Measurements from ENCODE around the gene CDC42SE2. TPM values are rescaled to one million over a fixed set of nuclear protein-coding genes. Genes with fewer than 3 reads are reported as not detected.

CDC42SE2 gene
- total RNA-seq, 2 donors from 2014 or later, result 74.2 to 110 TPM

DNA sequence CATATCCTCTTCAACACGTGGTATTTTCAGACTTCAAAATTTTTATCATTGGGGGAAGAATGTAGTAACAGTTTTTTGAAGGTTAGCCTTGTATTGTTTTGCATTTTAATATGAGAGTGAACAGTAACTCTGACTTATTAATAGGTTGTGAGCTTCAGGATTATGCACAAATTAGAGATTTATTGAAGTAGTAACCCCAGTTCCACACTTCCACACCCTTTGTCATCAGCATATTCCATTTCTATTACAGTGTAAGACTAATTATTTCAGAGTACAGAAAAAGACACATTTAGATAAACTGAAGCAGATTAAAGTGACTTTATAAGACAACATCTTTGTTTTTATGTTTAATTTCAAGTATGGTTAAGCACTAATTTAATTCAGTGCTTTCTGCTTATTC lies 105.7 kb downstream of the CDC42SE2 start:
- intact Hi-C loops (cut with DNase I), result no loop called here
- Histone ChIP-seq H3K4me1 (no peaks in the 10 kb centered on the region), H3K9ac (ENCODE audit: low read depth in 2 of 2, low read length in 2 of 2) (no peak overlapping the region), H3K36me3 (no peaks in the 10 kb centered on the region), H3K4me3 (no peak overlapping the region), H3K27ac (no peak overlapping the region), H3K9me3 (no peaks in the 10 kb centered on the region), H3K27me3 (no peaks in the 10 kb centered on the region)
- TF ChIP-seq, protein P1, sequence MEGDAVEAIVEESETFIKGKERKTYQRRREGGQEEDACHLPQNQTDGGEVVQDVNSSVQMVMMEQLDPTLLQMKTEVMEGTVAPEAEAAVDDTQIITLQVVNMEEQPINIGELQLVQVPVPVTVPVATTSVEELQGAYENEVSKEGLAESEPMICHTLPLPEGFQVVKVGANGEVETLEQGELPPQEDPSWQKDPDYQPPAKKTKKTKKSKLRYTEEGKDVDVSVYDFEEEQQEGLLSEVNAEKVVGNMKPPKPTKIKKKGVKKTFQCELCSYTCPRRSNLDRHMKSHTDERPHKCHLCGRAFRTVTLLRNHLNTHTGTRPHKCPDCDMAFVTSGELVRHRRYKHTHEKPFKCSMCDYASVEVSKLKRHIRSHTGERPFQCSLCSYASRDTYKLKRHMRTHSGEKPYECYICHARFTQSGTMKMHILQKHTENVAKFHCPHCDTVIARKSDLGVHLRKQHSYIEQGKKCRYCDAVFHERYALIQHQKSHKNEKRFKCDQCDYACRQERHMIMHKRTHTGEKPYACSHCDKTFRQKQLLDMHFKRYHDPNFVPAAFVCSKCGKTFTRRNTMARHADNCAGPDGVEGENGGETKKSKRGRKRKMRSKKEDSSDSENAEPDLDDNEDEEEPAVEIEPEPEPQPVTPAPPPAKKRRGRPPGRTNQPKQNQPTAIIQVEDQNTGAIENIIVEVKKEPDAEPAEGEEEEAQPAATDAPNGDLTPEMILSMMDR (IDR thresholded peaks at IDR 0.05), result no peak
- DNase-seq, result no peak

DNA sequence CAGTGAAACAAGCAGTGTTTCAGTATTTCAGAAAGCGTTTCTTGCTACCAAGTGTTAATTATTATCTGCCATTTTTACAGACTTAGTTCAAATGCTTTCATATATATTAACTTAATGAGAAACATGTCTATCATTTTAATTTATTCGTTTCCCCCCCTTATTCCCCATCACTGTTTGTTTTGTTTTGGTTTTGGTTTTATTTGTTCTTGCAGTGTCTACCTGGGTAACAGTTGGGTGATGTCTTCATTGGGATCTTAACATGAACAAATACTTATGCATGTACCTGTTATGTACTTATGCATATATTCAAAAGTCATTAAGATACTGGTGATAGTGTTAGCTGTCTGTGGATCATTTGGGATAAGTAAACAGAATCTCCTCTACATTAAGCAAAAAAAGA lies 108.0 kb downstream of the CDC42SE2 start:
- Histone ChIP-seq H3K4me1 (no peaks in the 10 kb centered on the region), H3K4me3 (no peak overlapping the region), H3K9me3 (no peaks in the 10 kb centered on the region), H3K27ac (no peak overlapping the region), H3K27me3 (no peaks in the 10 kb centered on the region), H3K36me3 (no peaks in the 10 kb centered on the region), H3K9ac (ENCODE audit: low read depth in 2 of 2, low read length in 2 of 2) (no peak overlapping the region)
- intact Hi-C loops (cut with DNase I), result no loop called here
- DNase-seq, result no peak
- TF ChIP-seq, protein P1 (IDR thresholded peaks at IDR 0.05), result no peak

DNA sequence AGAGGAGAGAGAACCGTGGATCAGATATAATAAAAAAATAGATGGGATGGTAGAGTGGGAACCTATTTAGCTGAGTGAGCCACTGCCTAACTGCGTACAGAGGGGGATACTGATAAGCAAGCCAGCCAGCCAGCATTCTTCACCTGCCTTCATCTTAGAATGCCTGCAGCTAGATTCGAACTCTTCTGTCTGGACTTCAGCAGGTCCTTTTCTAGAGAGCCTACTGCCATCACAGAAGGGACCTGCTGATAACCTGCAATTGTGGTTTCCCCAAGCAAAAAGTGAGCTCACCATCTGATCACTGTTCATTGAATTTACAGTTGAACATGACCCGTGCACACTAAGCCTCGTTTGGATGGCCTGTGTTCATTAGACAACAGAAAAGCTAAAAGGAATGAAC lies 109.4 kb downstream of the CDC42SE2 start:
- H3K27me3 ChIP-seq, result no peaks in the 10 kb centered on the region
- intact Hi-C loops (cut with DNase I), result no loop called here
- peaks cover 5% of the 10 kb centered on the region for H3K4me1 ChIP-seq
- H3K27ac ChIP-seq, result no peak overlapping the region
- no peaks in the 10 kb centered on the region for H3K9me3 ChIP-seq
- H3K36me3 ChIP-seq, result no peaks in the 10 kb centered on the region
- DNase-seq, result no peak
- H3K4me3 ChIP-seq, result no peak overlapping the region
- TF ChIP-seq, protein P1 (IDR thresholded peaks at IDR 0.05), result no peak
- H3K9ac ChIP-seq (ENCODE audit: low read depth in 2 of 2, low read length in 2 of 2), result no peak overlapping the region

DNA sequence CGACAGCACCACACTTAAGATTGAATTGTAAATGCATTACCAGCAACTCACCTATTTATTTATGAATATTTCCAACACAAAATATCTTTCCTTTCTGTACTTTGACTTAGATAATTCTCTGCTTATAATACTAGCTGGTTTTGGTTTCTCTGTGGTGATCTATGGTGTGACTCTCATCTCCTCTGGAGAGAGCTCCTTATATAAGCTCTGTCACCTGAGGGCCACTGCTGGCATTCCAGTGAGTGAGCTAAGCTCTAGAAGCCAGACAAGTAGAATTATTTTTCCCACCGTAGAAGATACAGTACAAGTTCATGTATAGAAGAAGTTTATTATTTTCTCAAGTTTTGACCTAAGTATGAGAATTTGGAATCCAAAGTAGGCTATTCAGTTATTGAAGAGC lies 111.5 kb downstream of the CDC42SE2 start:
- H3K9ac ChIP-seq (ENCODE audit: low read depth in 2 of 2, low read length in 2 of 2), result no peak overlapping the region
- peaks cover 16% of the 10 kb centered on the region for H3K4me1 ChIP-seq
- no peaks in the 10 kb centered on the region for H3K27me3 ChIP-seq
- no peak overlapping the region for H3K27ac ChIP-seq
- intact Hi-C loops (cut with DNase I), result no loop called here
- TF ChIP-seq, protein P1 (IDR thresholded peaks at IDR 0.05), result no peak
- H3K36me3 ChIP-seq, result no peaks in the 10 kb centered on the region
- no peaks in the 10 kb centered on the region for H3K9me3 ChIP-seq
- no peak overlapping the region for H3K4me3 ChIP-seq
- DNase-seq, result no peak

DNA sequence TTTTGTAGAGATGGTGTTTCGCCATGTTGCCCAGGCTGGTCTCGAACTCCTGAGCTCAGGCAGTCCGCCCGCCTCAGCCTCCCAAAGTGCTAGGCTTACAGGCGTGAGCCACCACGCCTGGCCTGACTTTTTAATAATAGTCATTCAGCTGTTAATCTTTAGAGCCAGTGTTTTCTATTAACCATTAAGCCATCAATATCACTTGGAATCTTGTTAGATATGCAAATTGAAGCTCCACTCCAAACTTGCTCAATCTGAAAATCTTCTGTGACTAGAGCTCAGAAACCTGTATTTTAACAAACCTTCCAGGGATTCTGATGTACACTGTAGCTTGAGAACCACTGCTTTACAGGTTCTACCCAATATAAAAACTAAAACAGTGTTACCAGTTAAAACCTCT lies 113.5 kb downstream of the CDC42SE2 start:
- Histone ChIP-seq H3K36me3 (no peaks in the 10 kb centered on the region), H3K27ac (peak overlapping the region; percentile 63), H3K4me3 (no peak overlapping the region), H3K9me3 (no peaks in the 10 kb centered on the region), H3K9ac (ENCODE audit: low read depth in 2 of 2, low read length in 2 of 2) (no peak overlapping the region), H3K27me3 (no peaks in the 10 kb centered on the region), H3K4me1 (peaks cover 16% of the 10 kb centered on the region)
- DNase-seq, result no peak
- TF ChIP-seq, protein P1 (IDR thresholded peaks at IDR 0.05), result no peak
- intact Hi-C loops (cut with DNase I), result no loop called here
